Mucosa of stomach (tissue), 1 donor: ENCODE results near the gene YIF1A.

ENCODE experiments used
- H3K27me3 ChIP-seq: one replicate; pipeline ENCODE4 v1.7.0; 2013; ENCODE audit warnings: mild to moderate bottlenecking, low read length; ENCODE audit not compliant: control insufficient read depth, insufficient read depth
- H3K36me3 ChIP-seq: one replicate; pipeline ENCODE4 v1.7.0; 2013; ENCODE audit warnings: low read length; ENCODE audit not compliant: control insufficient read depth, insufficient read depth
- H3K4me1 ChIP-seq: one replicate; pipeline ENCODE4 v1.7.0; 2013; ENCODE audit warnings: mild to moderate bottlenecking, low read length; ENCODE audit not compliant: control insufficient read depth, insufficient read depth
- H3K4me3 ChIP-seq: one replicate; pipeline ENCODE4 v1.7.0; 2013; ENCODE audit warnings: low read length
- H3K9ac ChIP-seq: one replicate; pipeline ENCODE4 v1.7.0; 2013; ENCODE audit warnings: mild to moderate bottlenecking, low read length, moderate library complexity
- H3K9me3 ChIP-seq: one replicate; pipeline ENCODE4 v1.7.0; 2013; ENCODE audit warnings: mild to moderate bottlenecking, low read length, moderate library complexity; ENCODE audit not compliant: control insufficient read depth
- donor health status: Pancreatic carcinoma.

The YIF1A gene

DNA sequence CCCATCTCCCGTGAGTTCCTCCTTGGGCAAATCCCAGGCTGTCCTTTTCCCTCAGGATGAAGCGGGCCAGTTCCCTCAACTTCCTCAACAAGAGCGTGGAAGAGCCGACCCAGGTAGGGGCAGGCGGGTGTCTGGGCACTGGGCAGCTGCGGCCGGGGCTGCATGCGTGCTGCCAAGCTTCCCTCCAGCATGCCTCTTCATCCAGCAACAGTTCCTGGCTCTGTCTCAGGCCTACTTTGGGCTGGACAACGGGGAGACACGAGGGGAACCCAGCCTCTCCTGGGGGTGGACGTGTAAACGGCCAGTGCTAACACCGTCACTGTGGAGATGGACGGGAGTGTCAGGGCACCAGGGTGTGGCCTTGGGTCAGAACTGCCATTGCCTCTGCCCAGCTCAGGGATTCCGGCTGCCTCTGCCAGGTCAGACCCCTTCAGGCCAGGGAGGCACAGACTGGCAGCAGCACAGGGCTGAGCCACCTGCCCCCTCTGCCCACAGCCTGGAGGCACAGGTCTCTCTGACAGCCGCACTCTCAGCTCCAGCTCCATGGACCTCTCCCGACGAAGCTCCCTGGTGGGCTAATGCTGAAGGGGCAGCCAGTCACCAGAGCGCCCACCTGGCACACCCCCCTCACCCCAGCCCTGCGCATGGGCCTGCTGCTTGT, 22.4 kb downstream of the YIF1A start:
- Histone ChIP-seq H3K36me3 (no peaks in the 10 kb centered on the region), H3K27me3 (no peaks in the 10 kb centered on the region), H3K9me3 (no peaks in the 10 kb centered on the region), H3K4me1 (peaks cover 18% of the 10 kb centered on the region), H3K4me3 (no peak overlapping the region), H3K9ac (no peak overlapping the region)

DNA sequence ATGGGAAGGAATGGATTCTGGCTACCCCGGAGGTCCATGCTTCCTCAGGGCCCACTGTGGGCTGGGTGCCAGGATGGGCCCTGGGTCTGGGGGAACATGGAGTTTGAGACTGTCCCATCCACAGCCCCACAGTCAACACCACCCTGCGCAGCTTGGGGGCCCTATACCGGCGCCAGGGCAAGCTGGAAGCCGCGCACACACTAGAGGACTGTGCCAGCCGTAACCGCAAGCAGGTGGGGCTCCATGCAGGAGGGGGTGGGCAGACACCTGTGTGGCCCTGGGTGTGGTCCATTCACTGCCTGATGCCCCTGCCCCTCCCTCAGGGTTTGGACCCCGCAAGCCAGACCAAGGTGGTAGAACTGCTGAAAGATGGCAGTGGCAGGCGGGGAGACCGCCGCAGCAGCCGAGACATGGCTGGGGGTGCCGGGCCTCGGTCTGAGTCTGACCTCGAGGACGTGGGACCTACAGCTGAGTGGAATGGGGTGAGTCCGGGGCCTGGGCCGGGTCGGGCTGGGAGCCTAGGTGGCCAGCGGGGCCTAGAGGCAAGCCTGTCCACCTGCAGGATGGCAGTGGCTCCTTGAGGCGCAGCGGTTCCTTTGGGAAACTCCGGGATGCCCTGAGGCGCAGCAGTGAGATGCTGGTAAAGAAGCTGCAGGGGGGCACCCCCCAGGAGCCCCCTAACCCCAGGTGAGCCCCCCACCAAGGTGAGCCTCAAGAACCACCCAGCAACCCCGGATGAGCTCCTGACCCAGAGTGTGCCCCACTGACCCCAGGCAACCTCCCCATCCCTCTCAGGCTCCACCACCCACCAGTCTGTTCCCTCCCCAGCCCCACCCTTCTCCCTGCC, 23.2 kb downstream of the YIF1A start:
- Histone ChIP-seq H3K4me3 (no peak overlapping the region), H3K9me3 (no peaks in the 10 kb centered on the region), H3K4me1 (peaks cover 18% of the 10 kb centered on the region), H3K9ac (no peak overlapping the region), H3K27me3 (no peaks in the 10 kb centered on the region), H3K36me3 (no peaks in the 10 kb centered on the region)

DNA sequence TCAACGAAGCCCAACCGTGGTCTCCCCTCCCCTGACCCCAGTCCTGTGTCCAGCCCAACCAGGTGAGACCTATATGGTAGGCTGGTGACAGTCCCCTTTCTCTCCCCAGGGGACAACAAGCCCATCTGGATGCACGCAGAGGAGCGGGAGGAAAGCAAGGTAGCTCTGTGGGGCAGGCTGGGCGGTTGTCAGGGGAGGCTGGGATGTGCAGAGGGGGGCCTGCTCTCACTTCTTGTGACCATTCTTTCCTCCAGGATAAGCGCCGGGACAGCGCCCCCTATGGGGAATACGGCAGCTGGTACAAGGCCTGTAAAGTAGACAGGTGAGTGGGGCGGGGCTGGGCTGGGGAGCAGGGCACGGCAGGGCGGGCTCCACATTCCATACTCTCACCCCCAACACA, 24.0 kb downstream of the YIF1A start:
- no peak overlapping the region for H3K4me3 ChIP-seq
- no peaks in the 10 kb centered on the region for H3K9me3 ChIP-seq
- H3K9ac ChIP-seq = no peak overlapping the region
- peaks cover 17% of the 10 kb centered on the region for H3K4me1 ChIP-seq
- no peaks in the 10 kb centered on the region for H3K27me3 ChIP-seq
- no peaks in the 10 kb centered on the region for H3K36me3 ChIP-seq

DNA sequence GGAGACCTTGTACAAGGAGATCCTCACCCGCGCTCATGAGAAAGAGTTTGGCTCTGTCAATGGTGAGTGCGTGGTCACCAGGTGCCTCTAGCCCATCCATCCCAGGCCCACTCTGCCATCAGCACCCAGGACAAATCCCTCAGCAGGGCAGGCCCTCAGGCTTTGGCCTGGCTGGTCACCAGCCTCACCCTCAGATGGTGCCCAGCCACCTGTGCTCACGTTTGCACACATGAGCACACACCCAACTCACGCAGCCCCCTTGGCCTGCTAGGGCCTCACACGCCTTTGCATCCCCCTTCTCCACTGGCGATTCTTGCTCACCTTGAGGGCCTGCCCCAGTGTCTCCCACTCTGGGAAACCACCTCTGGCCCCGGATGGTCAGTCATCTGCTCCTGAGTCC, 24.6 kb downstream of the YIF1A start:
- Histone ChIP-seq H3K9ac (no peak overlapping the region), H3K36me3 (no peaks in the 10 kb centered on the region), H3K4me3 (no peak overlapping the region), H3K4me1 (peaks cover 12% of the 10 kb centered on the region), H3K27me3 (no peaks in the 10 kb centered on the region), H3K9me3 (no peaks in the 10 kb centered on the region)

DNA sequence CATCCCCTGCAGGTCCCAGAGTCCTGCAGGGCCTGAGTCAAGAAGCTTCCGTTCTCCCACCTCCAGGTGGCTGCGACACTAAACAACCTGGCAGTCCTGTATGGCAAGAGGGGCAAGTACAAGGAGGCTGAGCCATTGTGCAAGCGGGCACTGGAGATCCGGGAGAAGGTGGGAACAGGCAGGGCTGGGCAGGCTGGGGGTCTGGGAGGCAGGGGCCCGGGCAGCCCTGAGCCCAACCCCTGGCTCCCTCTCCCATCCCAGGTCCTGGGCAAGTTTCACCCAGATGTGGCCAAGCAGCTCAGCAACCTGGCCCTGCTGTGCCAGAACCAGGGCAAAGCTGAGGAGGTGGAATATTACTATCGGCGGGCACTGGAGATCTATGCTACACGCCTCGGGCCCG, 25.2 kb downstream of the YIF1A start:
- Histone ChIP-seq H3K9ac (no peak overlapping the region), H3K9me3 (no peaks in the 10 kb centered on the region), H3K4me1 (peaks cover 11% of the 10 kb centered on the region), H3K4me3 (no peak overlapping the region), H3K27me3 (no peaks in the 10 kb centered on the region), H3K36me3 (no peaks in the 10 kb centered on the region)

DNA sequence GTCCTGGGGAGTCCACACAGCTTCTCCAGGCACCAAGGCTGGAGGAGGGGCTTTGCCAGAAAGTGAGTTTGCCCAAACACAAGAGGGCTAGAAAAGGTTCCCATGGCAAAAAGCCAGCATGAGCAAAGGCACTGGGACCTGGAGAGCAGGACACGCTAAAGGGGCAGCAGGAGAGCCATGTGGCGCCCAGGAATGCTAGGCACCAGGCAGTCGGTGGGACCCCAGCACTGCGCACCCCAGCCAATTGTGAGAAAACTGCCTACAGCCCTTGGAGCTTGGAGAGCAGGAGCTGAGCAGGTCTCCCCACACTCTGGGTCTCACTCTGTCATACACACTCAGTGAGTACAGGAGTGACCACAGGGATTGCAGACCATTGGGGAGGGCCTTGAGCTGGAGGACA, 25.7 kb downstream of the YIF1A start:
- Histone ChIP-seq H3K36me3 (no peaks in the 10 kb centered on the region), H3K27me3 (no peaks in the 10 kb centered on the region), H3K4me1 (peaks cover 16% of the 10 kb centered on the region), H3K9ac (no peak overlapping the region), H3K9me3 (no peaks in the 10 kb centered on the region), H3K4me3 (no peak overlapping the region)

DNA sequence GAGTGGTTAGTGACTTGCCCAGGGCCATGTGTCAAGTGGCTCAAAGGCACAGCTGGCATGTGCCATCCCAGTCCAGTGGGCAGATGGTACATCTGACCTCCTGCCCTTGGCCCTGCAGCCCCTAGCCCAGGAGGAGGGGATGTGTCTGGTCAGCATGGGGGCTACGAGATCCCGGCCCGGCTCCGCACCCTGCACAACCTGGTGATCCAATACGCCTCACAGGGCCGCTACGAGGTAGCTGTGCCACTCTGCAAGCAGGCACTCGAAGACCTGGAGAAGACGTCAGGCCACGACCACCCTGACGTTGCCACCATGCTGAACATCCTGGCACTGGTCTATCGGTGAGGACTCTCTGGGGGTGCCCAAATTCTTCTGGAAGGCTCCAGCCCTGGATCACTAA, 26.2 kb downstream of the YIF1A start:
- H3K4me1 ChIP-seq = peaks cover 16% of the 10 kb centered on the region
- no peaks in the 10 kb centered on the region for H3K9me3 ChIP-seq
- H3K9ac ChIP-seq = no peak overlapping the region
- no peaks in the 10 kb centered on the region for H3K36me3 ChIP-seq
- no peaks in the 10 kb centered on the region for H3K27me3 ChIP-seq
- no peak overlapping the region for H3K4me3 ChIP-seq

DNA sequence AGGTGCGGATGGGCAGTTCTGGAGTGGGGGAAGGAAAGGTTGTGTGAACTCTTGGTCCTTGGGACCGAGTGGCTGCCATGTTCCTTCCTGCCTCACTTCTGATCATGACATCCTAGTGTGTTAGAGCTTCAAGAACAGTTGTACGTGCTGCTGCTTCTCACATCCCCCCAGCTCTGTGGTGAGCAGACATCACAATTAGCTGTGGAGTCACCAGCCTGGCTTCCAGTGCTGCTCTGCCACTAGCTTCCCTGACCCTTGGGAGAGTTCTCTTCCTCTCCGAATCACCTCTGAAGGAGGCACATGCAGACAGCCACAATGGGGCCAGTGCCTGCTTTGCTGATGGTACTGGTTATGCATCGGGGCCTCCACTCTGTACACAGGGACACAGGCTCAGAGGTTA, 26.8 kb downstream of the YIF1A start:
- no peak overlapping the region for H3K4me3 ChIP-seq
- H3K9ac ChIP-seq = no peak overlapping the region
- H3K36me3 ChIP-seq = no peaks in the 10 kb centered on the region
- H3K4me1 ChIP-seq = peaks cover 16% of the 10 kb centered on the region
- no peaks in the 10 kb centered on the region for H3K9me3 ChIP-seq
- no peaks in the 10 kb centered on the region for H3K27me3 ChIP-seq

DNA sequence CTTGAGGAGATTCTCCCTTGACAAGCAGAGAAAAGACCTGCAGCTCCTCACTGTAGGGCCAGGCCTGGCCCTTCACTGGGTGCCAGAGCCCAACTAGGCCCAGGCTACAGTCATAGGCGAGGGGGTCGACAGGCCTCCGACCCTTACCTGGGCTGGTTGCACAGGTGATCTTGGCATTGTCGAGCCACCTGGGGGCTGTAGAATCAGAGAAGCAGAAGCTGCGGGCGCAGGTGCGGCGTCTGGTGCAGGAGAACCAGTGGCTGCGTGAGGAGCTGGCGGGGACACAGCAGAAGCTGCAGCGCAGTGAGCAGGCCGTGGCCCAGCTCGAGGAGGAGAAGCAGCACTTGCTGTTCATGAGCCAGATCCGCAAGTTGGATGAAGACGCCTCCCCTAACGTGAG, 27.4 kb downstream of the YIF1A start:
- H3K4me3 ChIP-seq = no peak overlapping the region
- no peaks in the 10 kb centered on the region for H3K36me3 ChIP-seq
- peaks cover 5% of the 10 kb centered on the region for H3K27me3 ChIP-seq
- no peak overlapping the region for H3K9ac ChIP-seq
- no peaks in the 10 kb centered on the region for H3K9me3 ChIP-seq
- H3K4me1 ChIP-seq = peaks cover 10% of the 10 kb centered on the region

DNA sequence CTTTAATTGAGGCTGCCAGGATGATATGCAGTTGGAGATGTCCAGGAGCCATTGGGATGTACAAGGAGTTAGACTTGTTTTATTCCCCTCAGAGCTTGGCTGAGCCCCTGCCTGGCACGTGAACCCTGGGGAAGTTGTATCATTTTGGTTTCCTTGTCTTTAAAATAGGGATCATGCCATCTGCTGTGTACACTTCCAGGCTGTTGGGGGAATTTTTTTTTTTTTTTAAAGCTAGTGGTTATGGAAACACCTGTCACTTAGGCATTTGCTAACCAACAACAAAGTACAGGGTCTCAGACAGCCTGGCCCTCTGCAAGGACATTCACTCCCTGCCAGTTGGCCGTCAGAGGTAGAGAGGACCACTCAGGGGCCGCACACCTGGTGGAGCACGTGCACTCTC, 29.0 kb downstream of the YIF1A start:
- no peak overlapping the region for H3K9ac ChIP-seq
- H3K36me3 ChIP-seq = no peaks in the 10 kb centered on the region
- H3K4me1 ChIP-seq = peaks cover 5% of the 10 kb centered on the region
- H3K4me3 ChIP-seq = no peak overlapping the region
- H3K9me3 ChIP-seq = no peaks in the 10 kb centered on the region
- peaks cover 6% of the 10 kb centered on the region for H3K27me3 ChIP-seq

DNA sequence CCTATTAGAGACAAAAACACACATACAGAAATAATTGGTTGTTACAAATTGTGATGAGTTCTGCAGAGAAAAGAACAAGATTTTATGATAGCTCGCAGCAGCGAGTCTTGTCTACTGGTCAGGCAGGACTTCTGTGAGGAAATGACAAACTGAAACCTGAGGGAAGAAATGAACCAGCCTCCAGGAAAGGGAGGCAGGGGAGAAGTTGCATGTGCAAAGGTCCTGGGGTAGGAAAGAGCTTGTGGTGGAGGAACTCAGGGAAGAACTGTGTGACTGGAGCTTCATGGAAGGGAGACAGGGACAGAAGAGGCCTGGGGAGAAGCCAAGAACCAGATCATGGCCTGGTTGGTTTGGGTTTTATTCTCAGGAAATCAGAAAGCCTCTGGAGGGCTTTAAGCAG, 29.7 kb downstream of the YIF1A start:
- Histone ChIP-seq H3K4me1 (peaks cover 5% of the 10 kb centered on the region), H3K9ac (no peak overlapping the region), H3K4me3 (no peak overlapping the region), H3K36me3 (no peaks in the 10 kb centered on the region), H3K9me3 (no peaks in the 10 kb centered on the region), H3K27me3 (peaks cover 6% of the 10 kb centered on the region)

DNA sequence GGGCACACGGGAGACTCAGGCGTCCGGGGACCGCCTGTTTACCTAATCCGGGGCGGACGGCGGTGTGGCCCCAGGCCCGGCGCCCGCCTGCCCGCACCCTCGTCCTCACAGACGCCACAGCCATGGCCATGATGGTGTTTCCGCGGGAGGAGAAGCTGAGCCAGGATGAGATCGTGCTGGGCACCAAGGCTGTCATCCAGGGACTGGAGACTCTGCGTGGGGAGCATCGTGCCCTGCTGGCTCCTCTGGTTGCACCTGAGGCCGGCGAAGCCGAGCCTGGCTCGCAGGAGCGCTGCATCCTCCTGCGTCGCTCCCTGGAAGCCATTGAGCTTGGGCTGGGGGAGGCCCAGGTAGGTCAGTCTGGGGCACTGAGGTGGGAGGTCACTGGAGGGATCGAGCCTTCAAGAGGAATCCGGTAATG, 30.5 kb downstream of the YIF1A start:
- Histone ChIP-seq H3K36me3 (no peaks in the 10 kb centered on the region), H3K9ac (peak overlapping the region; percentile 55), H3K4me3 (peak overlapping the region; percentile 69), H3K27me3 (peaks cover 6% of the 10 kb centered on the region), H3K9me3 (no peaks in the 10 kb centered on the region), H3K4me1 (peaks cover 5% of the 10 kb centered on the region)
